SK-N-SH (cell line): ENCODE measurements around the gene BMPR1B. TPM values are rescaled to one million over a fixed set of nuclear protein-coding genes. Genes with fewer than 3 reads are reported as not detected.

Source experiments
- CTCF ChIA-PET: fragments of 300-600, 350-600 bp; formaldehyde crosslinking; extraction: SDS; loops from one replicate; lab custom pipeline; 2021; lab: Yijun Ruan, JAX
- POLR2A ChIA-PET: fragments of 350-600 bp; sonication (Branson Sonifier 250); formaldehyde crosslinking; extraction: SDS; loops from one replicate; lab custom pipeline; 2020; ENCODE audit warnings: antibody characterized with exemption, inconsistent platforms; lab: Yijun Ruan, JAX
- DNase-seq: peaks from one replicate; pipeline ENCODE4 v3.0.0; 2012
- H2AFZ ChIP-seq: fragments of 200-600 bp; sonication (generic); 2 replicates; pipeline ENCODE4 v1.8.1; 2016; ENCODE audit warnings: antibody characterized with exemption, mild to moderate bottlenecking, low read depth
- H3F3A ChIP-seq: fragments of 200-600 bp; sonication (generic); replicated peaks from 2 replicates; pipeline ENCODE3; 2016; ENCODE audit warnings: antibody characterized with exemption, mild to moderate bottlenecking; ENCODE audit not compliant: insufficient read depth
- H3K27ac ChIP-seq, 2 experiments: fragments of 200-500 bp in 1 of 2; fragments of 200-600 bp in 1 of 2; sonication (Bioruptor generic) in 1 of 2; sonication (generic), shearing (Covaris generic) in 1 of 2; 2 replicates each; pipeline versions ENCODE4 v1.5.1 to v1.6.1; 2014 to 2016; ENCODE audit warnings: low read depth in 2 of 2, inconsistent platforms in 1 of 2, low read length in 1 of 2, mild to moderate bottlenecking in 1 of 2, mixed read lengths in 1 of 2
- H3K27me3 ChIP-seq: fragments of 200-600 bp; sonication (generic), shearing (Covaris generic); 2 replicates; pipeline ENCODE4 v1.6.1; 2016; ENCODE audit warnings: mixed run types; ENCODE audit not compliant: insufficient read depth
- H3K36me3 ChIP-seq, 2 experiments: fragments of 200-500 bp in 1 of 2; fragments of 200-600 bp in 1 of 2; sonication (Bioruptor generic) in 1 of 2; sonication (generic) in 1 of 2; replicated peaks in 1 of 2; 2 replicates each; pipeline versions ENCODE3 to v1.5.1; 2014 to 2016; ENCODE audit warnings: low read length in 1 of 2, mild to moderate bottlenecking in 1 of 2; ENCODE audit not compliant: insufficient read depth in 2 of 2, control insufficient read depth in 1 of 2
- H3K4me1 ChIP-seq, 2 experiments: fragments of 200-500 bp in 1 of 2; fragments of 200-600 bp in 1 of 2; sonication (Bioruptor generic) in 1 of 2; sonication (generic), shearing (Covaris generic) in 1 of 2; 2 replicates each; pipeline versions ENCODE4 v1.5.1 to v1.6.1; 2014 to 2016; ENCODE audit warnings: low read depth in 1 of 2, low read length in 1 of 2, mixed run types in 1 of 2; ENCODE audit not compliant: insufficient read depth in 2 of 2, control insufficient read depth in 1 of 2
- H3K4me2 ChIP-seq: fragments of 200-600 bp; sonication (generic), shearing (Covaris generic); 2 replicates; pipeline ENCODE4 v1.6.1; 2017; ENCODE audit warnings: mixed run types
- H3K4me3 ChIP-seq, 2 experiments: fragments of 200-500 bp in 1 of 2; fragments of 200-600 bp in 1 of 2; sonication (Bioruptor generic) in 1 of 2; sonication (generic), shearing (Covaris generic) in 1 of 2; 2 replicates each; pipeline versions ENCODE4 v1.5.1 to v1.8.1; 2014 to 2016; ENCODE audit warnings: low read depth in 2 of 2, inconsistent platforms in 1 of 2, low read length in 1 of 2, mild to moderate bottlenecking in 1 of 2, mixed read lengths in 1 of 2, moderate library complexity in 1 of 2
- H3K79me2 ChIP-seq: fragments of 200-600 bp; sonication (generic); 2 replicates; pipeline ENCODE4 v1.8.1; 2017; ENCODE audit warnings: mild to moderate bottlenecking; ENCODE audit not compliant: insufficient read depth
- H3K9ac ChIP-seq: fragments of 200-600 bp; sonication (generic); 2 replicates; pipeline ENCODE4 v1.6.1; 2017; ENCODE audit warnings: mixed run types
- H3K9me2 ChIP-seq: fragments of 200-600 bp; sonication (generic); 2 replicates; pipeline ENCODE4 v1.6.1; 2017; ENCODE audit warnings: mixed run types
- H3K9me3 ChIP-seq: fragments of 200-600 bp; sonication (generic); 2 replicates; pipeline ENCODE4 v1.6.1; 2017; ENCODE audit warnings: mixed run types, mild to moderate bottlenecking, moderate library complexity
- H4K20me1 ChIP-seq: fragments of 200-600 bp; sonication (generic); 2 replicates; pipeline ENCODE4 v1.6.1; 2017; ENCODE audit warnings: mild to moderate bottlenecking, mixed run types; ENCODE audit not compliant: insufficient read depth
- CHD2 ChIP-seq: fragments of 150-350 bp; IDR thresholded peaks from 2 replicates; pipeline ENCODE4 v1.6.1; 2018; ENCODE audit warnings: low read length; ENCODE audit not compliant: partially characterized antibody
- CTCF ChIP-seq: fragments of 200-600 bp; sonication (generic); IDR thresholded peaks from 2 replicates; pipeline ENCODE4 v1.6.1; 2017; ENCODE audit warnings: antibody characterized with exemption, mild to moderate bottlenecking, moderate library complexity
- ELF1 ChIP-seq: IDR thresholded peaks from 2 replicates; pipeline ENCODE4 v1.4.0; 2012
- JUND ChIP-seq: IDR thresholded peaks from 2 replicates; pipeline ENCODE4 v1.4.0; 2012
- MXI1 ChIP-seq: IDR thresholded peaks from 2 replicates; pipeline ENCODE4 v1.6.1; 2012; ENCODE audit warnings: mild to moderate bottlenecking, low read depth, low read length, improper control_type of control experiment
- PBX3 ChIP-seq: IDR thresholded peaks from 2 replicates; pipeline ENCODE4; 2012
- POLR2AphosphoS5 ChIP-seq: IDR thresholded peaks from 2 replicates; pipeline ENCODE4 v1.6.1; 2012; ENCODE audit warnings: low read depth, low read length
- RAD21 ChIP-seq: IDR thresholded peaks from 2 replicates; pipeline ENCODE4 v1.6.1; 2012; ENCODE audit warnings: mild to moderate bottlenecking, low read length
- RCOR1 ChIP-seq: fragments of 150-350 bp; IDR thresholded peaks from 2 replicates; pipeline ENCODE4 v1.6.1; 2017; ENCODE audit warnings: antibody characterized with exemption, low read length
- RXRA ChIP-seq: IDR thresholded peaks from 2 replicates; pipeline ENCODE4 v1.4.0; 2012; ENCODE audit warnings: low read depth, mild to moderate bottlenecking, borderline replicate concordance
- SIN3A ChIP-seq: IDR thresholded peaks from 2 replicates; pipeline ENCODE4 v1.6.1; 2012; ENCODE audit warnings: low read depth, mild to moderate bottlenecking, low read length, moderate library complexity, borderline replicate concordance
- SMC3 ChIP-seq: IDR thresholded peaks from 2 replicates; pipeline ENCODE4 v1.6.1; 2012; ENCODE audit warnings: low read depth, low read length, improper control_type of control experiment
- TAF1 ChIP-seq: IDR thresholded peaks from 2 replicates; pipeline ENCODE4 v1.6.1; 2012; ENCODE audit warnings: low read depth, mild to moderate bottlenecking, low read length, moderate library complexity, borderline replicate concordance
- TEAD4 ChIP-seq: IDR thresholded peaks from 2 replicates; pipeline ENCODE4 v1.4.0; 2012; ENCODE audit warnings: mild to moderate bottlenecking, borderline replicate concordance; ENCODE audit not compliant: insufficient read depth
- USF1 ChIP-seq: IDR thresholded peaks from 2 replicates; pipeline ENCODE4 v1.4.0; 2012; ENCODE audit warnings: low read depth, borderline replicate concordance
- WGBS: methylation state at CpG from one replicate; pipeline ENCODE4 v1.1.6; 2017; ENCODE audit warnings: low lambda C conversion rate; 5-methylcytosine and 5-hydroxymethylcytosine counted together
- polyA plus RNA-seq, 3 experiments: library from polyadenylated mRNA; depleted of rRNA; stranded (reverse); fragments of >200 nt; gene quantifications; 2 replicates each; pipeline ENCODE4 v1.2.3, GENCODE V29; 2012
- TF ChIP-seq, protein P1 (sequence below): IDR thresholded peaks from 2 replicates; pipeline ENCODE4 v1.6.1; 2012; ENCODE audit warnings: mild to moderate bottlenecking, low read depth, low read length, moderate library complexity
- TF ChIP-seq, protein P2 (sequence below): fragments of 150-350 bp; IDR thresholded peaks from 2 replicates; pipeline ENCODE4 v1.6.1; 2016; ENCODE audit warnings: mild to moderate bottlenecking, low read depth, low read length

Gene BMPR1B
- polyA plus RNA-seq, 1 of the 3 experiments (the other 2 are of a cell fraction), result 0.16 TPM

GRCh38 chr4:94715726-94716125, 42.0 kb upstream of the BMPR1B start:
- DNase-seq, result no peak
- no peaks in the 10 kb centered on the region for H3K4me1 ChIP-seq
- CTCF ChIA-PET, result interaction anchor here (1.2 kb wide), 2 partner anchors 11 to 94 kb away, joined by 4 read pairs; no protein-coding TSS in a partner anchor
- H3F3A ChIP-seq, result no peaks in the 10 kb centered on the region
- WGBS, result 97% methylated on average over 6 of the region's 6 CpGs
- no peaks in the 10 kb centered on the region for H3K79me2 ChIP-seq
- no peaks in the 10 kb centered on the region for H3K9me3 ChIP-seq
- POLR2A ChIA-PET, result no interaction called here
- no peak overlapping the region for H3K4me2 ChIP-seq
- TF ChIP-seq RCOR1, result no peak
- TF ChIP-seq MXI1, result no peak
- no peak for TF ChIP-seq CTCF
- TF ChIP-seq SMC3, result no peak
- TF ChIP-seq CHD2, result no peak
- no peak for TF ChIP-seq POLR2AphosphoS5
- TF ChIP-seq ELF1, result no peak
- H4K20me1 ChIP-seq, result no peaks in the 10 kb centered on the region
- H3K27ac ChIP-seq, result no peak overlapping the region
- no peak overlapping the region; the same call in 1 of the 2 replicates for H2AFZ ChIP-seq
- H3K9me2 ChIP-seq, result no peaks in the 10 kb centered on the region
- H3K36me3 ChIP-seq, result no peaks in the 10 kb centered on the region
- no peak overlapping the region for H3K4me3 ChIP-seq
- H3K27me3 ChIP-seq, result no peaks in the 10 kb centered on the region
- H3K9ac ChIP-seq, result no peak overlapping the region

DNA sequence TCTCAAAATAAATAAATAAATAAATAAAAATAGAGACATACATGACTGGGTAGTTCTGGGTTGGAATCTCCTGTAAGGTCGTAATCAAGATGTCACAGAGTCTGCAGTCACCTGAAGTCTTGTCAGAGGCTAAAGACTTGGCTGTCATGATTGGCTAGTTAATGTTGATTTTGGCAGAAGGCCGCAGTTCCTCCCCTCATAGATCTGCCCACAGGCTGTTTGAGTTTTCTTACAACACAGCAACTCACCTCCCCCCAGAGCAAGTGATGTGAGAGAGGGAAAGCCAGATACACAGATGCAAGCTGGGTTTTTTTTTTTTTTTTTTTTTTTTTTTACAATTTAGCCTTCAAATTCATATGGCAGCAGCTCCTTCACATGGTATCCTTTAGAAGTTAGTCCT, 36.4 kb upstream of the BMPR1B start:
- H3K4me1 ChIP-seq, result peaks cover 0 to 2% of the 10 kb centered on the region in 2 experiments; a peak in 1 of 4 replicates
- 57% methylated on average over 2 of the region's 2 CpGs for WGBS
- no peak overlapping the region for H3K4me2 ChIP-seq
- H3K4me3 ChIP-seq, result no peak overlapping the region
- ChIA-PET CTCF (no interaction called here), POLR2A (no interaction called here)
- DNase-seq, result no peak
- no peaks in the 10 kb centered on the region for H3K9me2 ChIP-seq
- no peaks in the 10 kb centered on the region for H4K20me1 ChIP-seq
- no peak overlapping the region for H2AFZ ChIP-seq
- H3K9me3 ChIP-seq, result no peaks in the 10 kb centered on the region
- H3K36me3 ChIP-seq, result no peaks in the 10 kb centered on the region
- no peak overlapping the region for H3K27ac ChIP-seq
- no peak overlapping the region for H3K9ac ChIP-seq
- H3F3A ChIP-seq, result no peaks in the 10 kb centered on the region
- H3K27me3 ChIP-seq, result no peaks in the 10 kb centered on the region
- H3K79me2 ChIP-seq, result no peaks in the 10 kb centered on the region
- TF ChIP-seq RCOR1 (no peak), CTCF (no peak), RAD21 (no peak), RXRA (no peak), USF1 (no peak), TEAD4 (no peak), PBX3 (no peak), SMC3 (no peak), JUND (no peak), TAF1 (no peak), SIN3A (no peak), POLR2AphosphoS5 (no peak)
- TF ChIP-seq, protein P1, sequence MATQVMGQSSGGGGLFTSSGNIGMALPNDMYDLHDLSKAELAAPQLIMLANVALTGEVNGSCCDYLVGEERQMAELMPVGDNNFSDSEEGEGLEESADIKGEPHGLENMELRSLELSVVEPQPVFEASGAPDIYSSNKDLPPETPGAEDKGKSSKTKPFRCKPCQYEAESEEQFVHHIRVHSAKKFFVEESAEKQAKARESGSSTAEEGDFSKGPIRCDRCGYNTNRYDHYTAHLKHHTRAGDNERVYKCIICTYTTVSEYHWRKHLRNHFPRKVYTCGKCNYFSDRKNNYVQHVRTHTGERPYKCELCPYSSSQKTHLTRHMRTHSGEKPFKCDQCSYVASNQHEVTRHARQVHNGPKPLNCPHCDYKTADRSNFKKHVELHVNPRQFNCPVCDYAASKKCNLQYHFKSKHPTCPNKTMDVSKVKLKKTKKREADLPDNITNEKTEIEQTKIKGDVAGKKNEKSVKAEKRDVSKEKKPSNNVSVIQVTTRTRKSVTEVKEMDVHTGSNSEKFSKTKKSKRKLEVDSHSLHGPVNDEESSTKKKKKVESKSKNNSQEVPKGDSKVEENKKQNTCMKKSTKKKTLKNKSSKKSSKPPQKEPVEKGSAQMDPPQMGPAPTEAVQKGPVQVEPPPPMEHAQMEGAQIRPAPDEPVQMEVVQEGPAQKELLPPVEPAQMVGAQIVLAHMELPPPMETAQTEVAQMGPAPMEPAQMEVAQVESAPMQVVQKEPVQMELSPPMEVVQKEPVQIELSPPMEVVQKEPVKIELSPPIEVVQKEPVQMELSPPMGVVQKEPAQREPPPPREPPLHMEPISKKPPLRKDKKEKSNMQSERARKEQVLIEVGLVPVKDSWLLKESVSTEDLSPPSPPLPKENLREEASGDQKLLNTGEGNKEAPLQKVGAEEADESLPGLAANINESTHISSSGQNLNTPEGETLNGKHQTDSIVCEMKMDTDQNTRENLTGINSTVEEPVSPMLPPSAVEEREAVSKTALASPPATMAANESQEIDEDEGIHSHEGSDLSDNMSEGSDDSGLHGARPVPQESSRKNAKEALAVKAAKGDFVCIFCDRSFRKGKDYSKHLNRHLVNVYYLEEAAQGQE, result no peak
- TF ChIP-seq, protein P2, sequence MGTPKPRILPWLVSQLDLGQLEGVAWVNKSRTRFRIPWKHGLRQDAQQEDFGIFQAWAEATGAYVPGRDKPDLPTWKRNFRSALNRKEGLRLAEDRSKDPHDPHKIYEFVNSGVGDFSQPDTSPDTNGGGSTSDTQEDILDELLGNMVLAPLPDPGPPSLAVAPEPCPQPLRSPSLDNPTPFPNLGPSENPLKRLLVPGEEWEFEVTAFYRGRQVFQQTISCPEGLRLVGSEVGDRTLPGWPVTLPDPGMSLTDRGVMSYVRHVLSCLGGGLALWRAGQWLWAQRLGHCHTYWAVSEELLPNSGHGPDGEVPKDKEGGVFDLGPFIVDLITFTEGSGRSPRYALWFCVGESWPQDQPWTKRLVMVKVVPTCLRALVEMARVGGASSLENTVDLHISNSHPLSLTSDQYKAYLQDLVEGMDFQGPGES, result no peak
